Measurements from ENCODE around the gene TEX55.

GRCh38 chr3:119160361-119160760, 14.4 kb downstream of the TEX55 start:
- no peak for TF ChIP-seq EZH2 (IDR thresholded peaks at IDR 0.05; ENCODE audit: insufficient read depth, poor library complexity, severe bottlenecking)
- no peak for TF ChIP-seq EZH2phosphoT487 (IDR thresholded peaks at IDR 0.05; ENCODE audit: insufficient read depth, low read depth)

All from GM23248 (cell line).